Measurements from ENCODE around the gene HOXD11.

Gene HOXD11

GRCh38 chr2:176126929-176127773, 20.1 kb downstream of the HOXD11 start:
- Histone ChIP-seq H3K27me3 (ENCODE audit: insufficient read depth, low read depth) (no peaks in the 10 kb centered on the region), H3K79me2 (ENCODE audit: insufficient read depth, low read depth) (no peaks in the 10 kb centered on the region), H3K4me1 (ENCODE audit: low read depth, poor library complexity, severe bottlenecking) (no peaks in the 10 kb centered on the region), H3K4me2 (peak overlapping the region; percentile 33), H3K9ac (no peak overlapping the region), H3K36me3 (ENCODE audit: insufficient read depth) (no peaks in the 10 kb centered on the region), H2AFZ (ENCODE audit: low read depth) (no peak overlapping the region; the same call in 1 of the 2 replicates), H4K20me1 (ENCODE audit: insufficient read depth) (no peaks in the 10 kb centered on the region), H3K27ac (no peak overlapping the region), H3K4me3 (IDR thresholded peaks at IDR 0.05; ENCODE audit: insufficient read depth, low read depth, low read length) (no peak overlapping the region)
- TF ChIP-seq, protein P1, sequence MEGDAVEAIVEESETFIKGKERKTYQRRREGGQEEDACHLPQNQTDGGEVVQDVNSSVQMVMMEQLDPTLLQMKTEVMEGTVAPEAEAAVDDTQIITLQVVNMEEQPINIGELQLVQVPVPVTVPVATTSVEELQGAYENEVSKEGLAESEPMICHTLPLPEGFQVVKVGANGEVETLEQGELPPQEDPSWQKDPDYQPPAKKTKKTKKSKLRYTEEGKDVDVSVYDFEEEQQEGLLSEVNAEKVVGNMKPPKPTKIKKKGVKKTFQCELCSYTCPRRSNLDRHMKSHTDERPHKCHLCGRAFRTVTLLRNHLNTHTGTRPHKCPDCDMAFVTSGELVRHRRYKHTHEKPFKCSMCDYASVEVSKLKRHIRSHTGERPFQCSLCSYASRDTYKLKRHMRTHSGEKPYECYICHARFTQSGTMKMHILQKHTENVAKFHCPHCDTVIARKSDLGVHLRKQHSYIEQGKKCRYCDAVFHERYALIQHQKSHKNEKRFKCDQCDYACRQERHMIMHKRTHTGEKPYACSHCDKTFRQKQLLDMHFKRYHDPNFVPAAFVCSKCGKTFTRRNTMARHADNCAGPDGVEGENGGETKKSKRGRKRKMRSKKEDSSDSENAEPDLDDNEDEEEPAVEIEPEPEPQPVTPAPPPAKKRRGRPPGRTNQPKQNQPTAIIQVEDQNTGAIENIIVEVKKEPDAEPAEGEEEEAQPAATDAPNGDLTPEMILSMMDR (conservative IDR thresholded peaks at IDR 0.05; ENCODE audit: low read depth, low read length): peak; percentile 96

DNA sequence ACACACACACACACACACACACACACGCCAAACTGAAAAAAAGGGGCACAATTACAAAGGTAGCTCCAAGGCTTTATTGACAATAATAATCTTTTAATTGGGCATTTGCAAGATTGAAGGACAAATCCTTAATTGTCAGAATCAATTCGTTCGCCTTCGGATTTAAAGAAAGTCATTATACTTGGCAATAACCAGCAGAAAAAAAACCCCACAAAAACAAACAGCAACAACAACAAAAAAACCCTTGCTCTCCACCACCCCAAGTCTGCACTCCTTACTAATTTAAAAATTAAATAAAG, 20.6 kb downstream of the HOXD11 start:
- TF ChIP-seq, protein P1 (conservative IDR thresholded peaks at IDR 0.05; ENCODE audit: low read depth, low read length): no peak
- H3K79me2 ChIP-seq (ENCODE audit: insufficient read depth, low read depth): no peaks in the 10 kb centered on the region
- H3K4me2 ChIP-seq: no peak overlapping the region
- no peak overlapping the region for H3K27ac ChIP-seq
- no peak overlapping the region for H3K4me3 ChIP-seq (IDR thresholded peaks at IDR 0.05; ENCODE audit: insufficient read depth, low read depth, low read length)
- H3K36me3 ChIP-seq (ENCODE audit: insufficient read depth): no peaks in the 10 kb centered on the region
- no peak overlapping the region for H2AFZ ChIP-seq (ENCODE audit: low read depth)
- no peaks in the 10 kb centered on the region for H3K27me3 ChIP-seq (ENCODE audit: insufficient read depth, low read depth)
- H3K9ac ChIP-seq: no peak overlapping the region
- no peaks in the 10 kb centered on the region for H4K20me1 ChIP-seq (ENCODE audit: insufficient read depth)
- no peaks in the 10 kb centered on the region for H3K4me1 ChIP-seq (ENCODE audit: low read depth, poor library complexity, severe bottlenecking)

GRCh38 chr2:176128172-176128981, 21.3 kb downstream of the HOXD11 start:
- H3K4me3 ChIP-seq (IDR thresholded peaks at IDR 0.05; ENCODE audit: insufficient read depth, low read depth, low read length): no peak overlapping the region
- no peaks in the 10 kb centered on the region for H3K79me2 ChIP-seq (ENCODE audit: insufficient read depth, low read depth)
- H2AFZ ChIP-seq (ENCODE audit: low read depth): no peak overlapping the region
- no peak overlapping the region for H3K9ac ChIP-seq
- TF ChIP-seq, protein P1 (conservative IDR thresholded peaks at IDR 0.05; ENCODE audit: low read depth, low read length): no peak
- no peaks in the 10 kb centered on the region for H3K27me3 ChIP-seq (ENCODE audit: insufficient read depth, low read depth)
- H3K27ac ChIP-seq: no peak overlapping the region
- H4K20me1 ChIP-seq (ENCODE audit: insufficient read depth): no peaks in the 10 kb centered on the region
- no peaks in the 10 kb centered on the region for H3K36me3 ChIP-seq (ENCODE audit: insufficient read depth)
- no peak overlapping the region for H3K4me2 ChIP-seq
- no peaks in the 10 kb centered on the region for H3K4me1 ChIP-seq (ENCODE audit: low read depth, poor library complexity, severe bottlenecking)

GRCh38 chr2:176128982-176129796, 22.1 kb downstream of the HOXD11 start, which contains the start of gene HOXD8:
Gene HOXD8, plus strand, starts transcription at chr2:176129705. Its CDS starts 662 bp downstream, at chr2:176130367.
- no peaks in the 10 kb centered on the region for H3K4me1 ChIP-seq (ENCODE audit: low read depth, poor library complexity, severe bottlenecking)
- no peaks in the 10 kb centered on the region for H3K79me2 ChIP-seq (ENCODE audit: insufficient read depth, low read depth)
- H3K4me3 ChIP-seq (IDR thresholded peaks at IDR 0.05; ENCODE audit: insufficient read depth, low read depth, low read length): no peak within 1 kb of the TSS
- H3K36me3 ChIP-seq (ENCODE audit: insufficient read depth): no peaks in the 10 kb centered on the region
- H3K4me2 ChIP-seq: no peak within 1 kb of the TSS
- no peak within 1 kb of the TSS for H3K9ac ChIP-seq
- H4K20me1 ChIP-seq (ENCODE audit: insufficient read depth): no peaks in the 10 kb centered on the region
- no peaks in the 10 kb centered on the region for H3K27me3 ChIP-seq (ENCODE audit: insufficient read depth, low read depth)
- no peak within 1 kb of the TSS for H2AFZ ChIP-seq (ENCODE audit: low read depth)
- TF ChIP-seq, protein P1 (conservative IDR thresholded peaks at IDR 0.05; ENCODE audit: low read depth, low read length): no peak
- H3K27ac ChIP-seq: no peak within 1 kb of the TSS
